Measurements from ENCODE around the gene UNC5A.

DNA sequence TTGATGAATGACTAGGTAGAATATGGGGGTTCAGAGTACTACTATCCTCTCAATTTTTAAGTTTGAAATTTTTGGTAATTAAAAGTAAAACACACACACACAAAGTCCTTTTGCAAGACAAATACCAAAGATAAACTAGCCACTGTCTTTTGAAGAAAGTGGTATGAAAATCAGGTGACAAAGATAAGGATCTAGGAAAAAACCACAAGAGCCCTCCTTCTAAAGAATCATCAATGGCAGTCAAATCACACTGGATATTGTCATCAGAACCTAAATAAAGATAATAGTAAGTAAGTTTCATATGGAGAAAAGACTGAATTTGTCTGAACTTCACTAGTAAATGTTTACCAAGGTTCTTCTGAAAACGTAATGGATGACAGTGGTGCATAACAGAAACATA lies 119.3 kb downstream of the UNC5A start:
- TF ChIP-seq, protein P1, sequence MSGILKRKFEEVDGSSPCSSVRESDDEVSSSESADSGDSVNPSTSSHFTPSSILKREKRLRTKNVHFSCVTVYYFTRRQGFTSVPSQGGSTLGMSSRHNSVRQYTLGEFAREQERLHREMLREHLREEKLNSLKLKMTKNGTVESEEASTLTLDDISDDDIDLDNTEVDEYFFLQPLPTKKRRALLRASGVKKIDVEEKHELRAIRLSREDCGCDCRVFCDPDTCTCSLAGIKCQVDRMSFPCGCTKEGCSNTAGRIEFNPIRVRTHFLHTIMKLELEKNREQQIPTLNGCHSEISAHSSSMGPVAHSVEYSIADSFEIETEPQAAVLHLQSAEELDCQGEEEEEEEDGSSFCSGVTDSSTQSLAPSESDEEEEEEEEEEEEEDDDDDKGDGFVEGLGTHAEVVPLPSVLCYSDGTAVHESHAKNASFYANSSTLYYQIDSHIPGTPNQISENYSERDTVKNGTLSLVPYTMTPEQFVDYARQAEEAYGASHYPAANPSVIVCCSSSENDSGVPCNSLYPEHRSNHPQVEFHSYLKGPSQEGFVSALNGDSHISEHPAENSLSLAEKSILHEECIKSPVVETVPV (CRISPR knock-in tag; IDR thresholded peaks at IDR 0.05), result no peak
- TF ChIP-seq PPARA (CRISPR knock-in tag; IDR thresholded peaks at IDR 0.05; ENCODE audit: borderline replicate concordance), result no peak
- TF ChIP-seq ZNF70 (CRISPR knock-in tag; IDR thresholded peaks at IDR 0.05), result no peak
- no peak for TF ChIP-seq RARB (CRISPR knock-in tag; IDR thresholded peaks at IDR 0.05)
- no peak for TF ChIP-seq ZNF8 (CRISPR knock-in tag; IDR thresholded peaks at IDR 0.05)
- TF ChIP-seq ARNTL (CRISPR knock-in tag; IDR thresholded peaks at IDR 0.05; ENCODE audit: borderline replicate concordance, low read depth), result no peak
- TF ChIP-seq SNAI2 (CRISPR knock-in tag; IDR thresholded peaks at IDR 0.05), result no peak
- TF ChIP-seq ZFP30 (CRISPR knock-in tag; IDR thresholded peaks at IDR 0.05), result no peak
- TF ChIP-seq, protein P2, sequence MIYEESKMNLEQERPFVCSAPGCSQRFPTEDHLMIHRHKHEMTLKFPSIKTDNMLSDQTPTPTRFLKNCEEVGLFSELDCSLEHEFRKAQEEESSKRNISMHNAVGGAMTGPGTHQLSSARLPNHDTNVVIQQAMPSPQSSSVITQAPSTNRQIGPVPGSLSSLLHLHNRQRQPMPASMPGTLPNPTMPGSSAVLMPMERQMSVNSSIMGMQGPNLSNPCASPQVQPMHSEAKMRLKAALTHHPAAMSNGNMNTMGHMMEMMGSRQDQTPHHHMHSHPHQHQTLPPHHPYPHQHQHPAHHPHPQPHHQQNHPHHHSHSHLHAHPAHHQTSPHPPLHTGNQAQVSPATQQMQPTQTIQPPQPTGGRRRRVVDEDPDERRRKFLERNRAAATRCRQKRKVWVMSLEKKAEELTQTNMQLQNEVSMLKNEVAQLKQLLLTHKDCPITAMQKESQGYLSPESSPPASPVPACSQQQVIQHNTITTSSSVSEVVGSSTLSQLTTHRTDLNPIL (CRISPR knock-in tag; IDR thresholded peaks at IDR 0.05; ENCODE audit: low read depth), result no peak
- TF ChIP-seq, protein P3, sequence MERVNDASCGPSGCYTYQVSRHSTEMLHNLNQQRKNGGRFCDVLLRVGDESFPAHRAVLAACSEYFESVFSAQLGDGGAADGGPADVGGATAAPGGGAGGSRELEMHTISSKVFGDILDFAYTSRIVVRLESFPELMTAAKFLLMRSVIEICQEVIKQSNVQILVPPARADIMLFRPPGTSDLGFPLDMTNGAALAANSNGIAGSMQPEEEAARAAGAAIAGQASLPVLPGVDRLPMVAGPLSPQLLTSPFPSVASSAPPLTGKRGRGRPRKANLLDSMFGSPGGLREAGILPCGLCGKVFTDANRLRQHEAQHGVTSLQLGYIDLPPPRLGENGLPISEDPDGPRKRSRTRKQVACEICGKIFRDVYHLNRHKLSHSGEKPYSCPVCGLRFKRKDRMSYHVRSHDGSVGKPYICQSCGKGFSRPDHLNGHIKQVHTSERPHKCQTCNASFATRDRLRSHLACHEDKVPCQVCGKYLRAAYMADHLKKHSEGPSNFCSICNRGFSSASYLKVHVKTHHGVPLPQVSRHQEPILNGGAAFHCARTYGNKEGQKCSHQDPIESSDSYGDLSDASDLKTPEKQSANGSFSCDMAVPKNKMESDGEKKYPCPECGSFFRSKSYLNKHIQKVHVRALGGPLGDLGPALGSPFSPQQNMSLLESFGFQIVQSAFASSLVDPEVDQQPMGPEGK (CRISPR knock-in tag; IDR thresholded peaks at IDR 0.05; ENCODE audit: borderline replicate concordance), result no peak
- TF ChIP-seq ESRRG (CRISPR knock-in tag; IDR thresholded peaks at IDR 0.05), result no peak
- TF ChIP-seq TOX (CRISPR knock-in tag; IDR thresholded peaks at IDR 0.05; ENCODE audit: borderline replicate concordance), result no peak
- TF ChIP-seq TCF4 (CRISPR knock-in tag; IDR thresholded peaks at IDR 0.05; ENCODE audit: borderline replicate concordance), result no peak

Data from SK-N-SH treated with all-trans-retinoic acid at 6 μM for 48 hours (cell line).